Testis (tissue), 2 donors: ENCODE data around the gene INTS6.

Source experiments
- POLR2A ChIP-seq: fragments of 450-650 bp; IDR thresholded peaks from one replicate; pipeline ENCODE4 v1.6.1; 2017; ENCODE audit warnings: antibody characterized with exemption, mild to moderate bottlenecking, moderate library complexity
- TF ChIP-seq, protein P1 (sequence below), 3 experiments: fragments of 450-650 bp in 2 of 3; fragments of 200-600 bp in 1 of 3; sonication (generic) in 1 of 3; IDR thresholded peaks; one replicate each; pipeline ENCODE4 v1.5.1; 2016 to 2019; ENCODE audit warnings: antibody characterized with exemption in 3 of 3, mild to moderate bottlenecking in 2 of 3, moderate library complexity in 1 of 3

DNA sequence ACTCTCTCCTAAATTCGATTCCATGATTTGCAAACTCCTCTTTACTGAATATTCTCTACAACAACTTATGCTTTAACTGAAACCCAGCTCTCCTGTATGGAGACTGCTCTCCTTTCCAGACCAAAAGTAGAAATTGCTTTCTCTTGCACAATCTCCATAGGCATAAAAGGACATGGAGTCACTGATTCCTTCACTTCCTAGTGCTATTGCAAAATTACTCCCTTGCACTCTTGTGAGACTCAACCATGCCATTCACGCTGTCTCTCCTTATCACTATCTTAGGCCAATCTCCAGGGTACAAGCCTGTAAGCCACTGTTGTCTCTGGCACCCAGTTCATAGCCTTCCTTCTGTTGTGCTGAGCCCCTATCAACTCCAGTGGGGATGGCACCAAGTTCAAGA, 82.7 kb downstream of the INTS6 start:
- TF ChIP-seq, protein P1, sequence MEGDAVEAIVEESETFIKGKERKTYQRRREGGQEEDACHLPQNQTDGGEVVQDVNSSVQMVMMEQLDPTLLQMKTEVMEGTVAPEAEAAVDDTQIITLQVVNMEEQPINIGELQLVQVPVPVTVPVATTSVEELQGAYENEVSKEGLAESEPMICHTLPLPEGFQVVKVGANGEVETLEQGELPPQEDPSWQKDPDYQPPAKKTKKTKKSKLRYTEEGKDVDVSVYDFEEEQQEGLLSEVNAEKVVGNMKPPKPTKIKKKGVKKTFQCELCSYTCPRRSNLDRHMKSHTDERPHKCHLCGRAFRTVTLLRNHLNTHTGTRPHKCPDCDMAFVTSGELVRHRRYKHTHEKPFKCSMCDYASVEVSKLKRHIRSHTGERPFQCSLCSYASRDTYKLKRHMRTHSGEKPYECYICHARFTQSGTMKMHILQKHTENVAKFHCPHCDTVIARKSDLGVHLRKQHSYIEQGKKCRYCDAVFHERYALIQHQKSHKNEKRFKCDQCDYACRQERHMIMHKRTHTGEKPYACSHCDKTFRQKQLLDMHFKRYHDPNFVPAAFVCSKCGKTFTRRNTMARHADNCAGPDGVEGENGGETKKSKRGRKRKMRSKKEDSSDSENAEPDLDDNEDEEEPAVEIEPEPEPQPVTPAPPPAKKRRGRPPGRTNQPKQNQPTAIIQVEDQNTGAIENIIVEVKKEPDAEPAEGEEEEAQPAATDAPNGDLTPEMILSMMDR (IDR thresholded peaks at IDR 0.05) = no peak
- no peak for TF ChIP-seq POLR2A
